T47D (cell line): Measurements from ENCODE around the gene CEP112.

Source experiments
- DNase-seq, 2 experiments: peaks; one replicate each; pipeline versions ENCODE4 v3.0.0 to v3.0.0-alpha.2; 2011 to 2012; ENCODE audit warnings: low read depth in 1 of 2, low spot score in 1 of 2
- JUND ChIP-seq: IDR thresholded peaks from 2 replicates; pipeline ENCODE4 v1.6.1; 2012; ENCODE audit warnings: low read depth
- in situ Hi-C: cut with HindIII; loops from 2 replicates; pipeline ENCODE4 v1.10.0; 2016; ENCODE audit warnings: low sequenced_read_pairs, low pct_unique_long_range_greater_than_20kb

The CEP112 gene

DNA sequence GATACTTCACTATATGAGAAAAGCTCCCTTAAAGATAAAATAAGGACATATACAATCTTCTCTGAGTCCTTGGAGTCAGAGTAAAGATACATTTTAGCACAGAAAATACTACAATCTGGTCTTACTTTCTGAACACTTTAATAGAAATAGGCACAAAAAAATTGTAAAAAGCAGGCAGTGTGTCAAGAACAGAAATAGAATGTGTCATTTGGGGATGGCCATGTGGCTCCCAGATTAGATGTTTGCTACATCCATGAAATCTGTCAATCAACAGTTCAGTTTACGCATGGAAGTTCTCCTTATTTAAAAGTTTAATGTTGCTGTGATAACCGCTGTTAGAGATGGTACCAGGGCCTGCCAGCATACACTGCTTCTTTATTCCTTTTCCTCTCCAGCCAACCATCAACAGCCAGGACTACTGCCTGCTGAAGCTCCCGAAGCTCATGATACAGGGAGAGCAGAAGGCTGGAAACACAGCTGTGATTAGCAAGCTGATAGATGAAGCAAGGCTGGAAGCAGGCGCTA, 278.5 kb downstream of the CEP112 start:
- in situ Hi-C loops: no loop called here
- DNase-seq: no peak
- TF ChIP-seq JUND: no peak

DNA sequence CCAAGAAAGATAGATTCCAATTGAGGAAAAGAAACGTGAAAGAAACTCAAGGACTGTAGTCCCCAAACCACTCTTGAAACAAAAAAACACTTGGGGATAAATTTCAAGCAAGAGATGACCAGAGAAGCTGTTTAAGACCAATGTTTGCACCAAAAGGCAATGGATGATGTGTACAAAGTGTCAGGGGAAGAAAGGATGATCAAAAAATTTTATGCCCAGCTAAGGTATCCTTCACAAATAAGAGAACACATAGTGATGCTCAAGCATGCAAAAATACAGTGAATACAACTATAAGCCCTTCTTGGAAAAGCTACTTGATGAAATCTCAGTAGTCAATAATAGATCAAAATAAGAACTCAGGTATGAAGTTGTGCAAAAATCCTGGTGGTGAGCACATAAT, 281.1 kb downstream of the CEP112 start:
- no peak for TF ChIP-seq JUND
- in situ Hi-C loops: no loop called here
- DNase-seq: no peak

DNA sequence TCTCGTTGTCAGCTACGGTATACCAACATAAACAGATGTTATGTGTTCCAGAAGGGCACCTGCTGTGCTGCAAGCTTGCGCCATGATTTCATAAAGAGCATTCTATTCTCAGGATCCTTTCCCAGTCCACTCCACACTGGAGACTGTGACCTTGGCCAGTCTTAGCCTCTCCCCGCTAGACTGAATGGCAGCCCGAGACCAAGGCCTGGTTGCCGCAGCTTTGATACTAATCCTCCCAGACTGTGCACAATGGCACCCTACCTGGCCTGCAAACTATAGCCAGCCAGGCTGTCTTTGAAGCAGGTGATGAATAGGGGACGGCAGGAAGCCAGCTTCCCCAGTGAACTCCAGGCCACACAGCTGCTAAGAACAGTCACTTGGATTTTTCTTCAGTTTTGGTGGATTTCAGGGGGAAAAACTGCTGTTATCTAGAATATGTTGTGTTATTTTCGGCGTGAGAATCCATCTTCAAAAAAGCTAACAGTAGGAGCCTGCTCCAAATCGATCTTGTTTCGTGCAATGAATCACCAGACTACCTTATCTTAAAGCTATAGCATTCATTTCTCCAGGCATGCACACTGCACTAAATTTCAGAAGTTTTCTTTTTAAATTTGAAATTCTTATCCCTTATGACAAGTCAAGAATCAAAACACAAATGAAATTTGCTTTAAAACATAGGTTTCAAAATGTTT, 289.0 kb downstream of the CEP112 start:
- in situ Hi-C loops: no loop called here
- DNase-seq: no peak
- TF ChIP-seq JUND: no peak

DNA sequence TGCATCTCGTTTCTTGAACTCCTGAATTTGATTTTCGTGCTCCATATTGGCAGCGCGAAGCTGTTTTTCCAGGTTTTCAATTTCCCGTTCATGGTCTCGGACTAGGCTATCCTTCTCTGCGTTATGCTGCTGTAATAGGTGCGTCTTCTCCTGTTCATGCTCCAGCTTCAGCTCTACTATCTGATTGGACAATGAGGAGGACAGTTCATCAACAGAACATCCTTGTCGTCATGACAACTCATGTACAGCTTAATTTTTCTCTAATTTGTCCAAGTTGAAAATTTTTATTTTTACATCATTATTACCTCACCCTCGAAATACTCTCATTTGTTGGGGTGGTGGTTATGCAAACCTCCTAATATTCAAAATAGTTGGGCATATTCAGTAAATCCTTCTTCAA, 289.8 kb downstream of the CEP112 start:
- no peak for DNase-seq
- in situ Hi-C loops: no loop called here
- TF ChIP-seq JUND: no peak

DNA sequence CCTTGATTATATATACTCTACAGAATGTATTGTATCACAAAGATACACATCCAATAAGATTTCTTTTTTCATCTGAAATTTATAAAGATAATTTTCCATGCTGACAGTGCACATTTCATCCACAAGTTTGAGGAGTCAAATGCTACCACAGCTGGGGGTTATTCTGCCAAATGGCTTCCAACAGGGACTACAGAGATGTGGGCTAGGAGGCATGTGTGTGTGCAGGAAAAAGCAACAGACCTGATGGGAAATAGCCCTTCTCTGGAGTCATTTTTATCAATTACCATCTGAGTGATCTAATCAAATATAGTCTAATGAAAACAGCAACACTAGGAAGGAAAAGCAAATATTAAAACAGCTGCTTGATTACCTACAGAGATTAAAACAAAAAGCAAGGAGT, 290.5 kb downstream of the CEP112 start:
- in situ Hi-C loops: no loop called here
- TF ChIP-seq JUND: no peak
- DNase-seq: no peak

DNA sequence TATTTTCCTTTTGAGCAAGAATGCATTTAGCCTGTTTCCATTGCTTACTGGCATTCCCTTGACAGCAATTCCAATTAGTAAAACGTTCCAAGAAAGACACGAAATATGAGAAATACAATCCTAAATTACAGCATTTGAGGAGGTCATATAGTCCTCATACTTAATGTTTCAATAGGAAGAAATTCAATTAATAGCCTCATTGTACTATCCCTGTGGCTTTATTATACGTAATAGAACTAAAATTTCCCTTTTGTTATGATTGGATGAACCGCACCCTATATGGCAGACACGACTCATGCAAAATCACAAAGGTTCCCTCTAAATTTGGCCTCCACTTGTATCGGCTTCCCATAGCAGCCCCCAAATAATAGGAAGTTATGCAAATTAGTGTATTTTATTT, 291.7 kb downstream of the CEP112 start:
- no peak for TF ChIP-seq JUND
- no peak for DNase-seq
- in situ Hi-C loops: no loop called here

DNA sequence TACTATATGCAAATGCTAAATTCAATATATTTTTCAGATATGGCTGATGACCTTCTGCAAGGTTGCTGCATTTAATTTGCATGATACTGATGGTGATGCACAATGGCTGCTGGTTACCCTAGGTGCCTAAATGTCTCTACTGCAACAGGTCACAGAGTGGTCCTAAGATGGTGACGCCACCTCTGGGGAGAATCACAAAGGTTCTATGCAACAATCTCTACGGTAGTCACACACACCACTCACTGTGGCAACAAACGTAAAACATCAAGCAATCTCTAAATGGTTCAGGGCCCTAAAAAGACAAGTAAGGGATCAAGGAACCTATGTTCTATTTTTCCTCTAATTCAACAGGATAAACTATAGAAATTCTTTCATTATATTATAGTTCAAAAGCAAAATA, 293.3 kb downstream of the CEP112 start:
- no peak for DNase-seq

DNA sequence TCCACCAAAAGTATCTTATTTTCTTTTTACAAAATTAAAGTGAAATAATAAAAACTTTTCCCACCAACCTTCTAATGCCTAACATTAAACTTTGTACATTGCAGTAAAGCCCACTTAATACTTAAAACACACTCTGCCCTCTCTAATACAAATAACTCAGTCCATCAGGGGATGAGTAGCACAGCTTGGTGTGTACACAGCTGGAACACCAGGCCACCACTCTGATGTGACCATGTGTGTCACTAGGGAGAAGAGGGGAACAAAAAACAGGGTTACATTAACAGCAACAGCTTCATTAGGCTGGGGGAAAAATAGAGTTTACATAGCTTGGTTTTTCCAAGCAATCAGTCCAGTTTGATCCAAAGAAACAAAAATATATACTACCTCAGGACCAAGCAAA, 295.0 kb downstream of the CEP112 start:
- TF ChIP-seq JUND: no peak
- in situ Hi-C loops: no loop called here
- DNase-seq: no peak

More for the DNA sequence above, 293.3 kb downstream of the CEP112 start:
- no peak for TF ChIP-seq JUND
- in situ Hi-C loops: no loop called here

DNA sequence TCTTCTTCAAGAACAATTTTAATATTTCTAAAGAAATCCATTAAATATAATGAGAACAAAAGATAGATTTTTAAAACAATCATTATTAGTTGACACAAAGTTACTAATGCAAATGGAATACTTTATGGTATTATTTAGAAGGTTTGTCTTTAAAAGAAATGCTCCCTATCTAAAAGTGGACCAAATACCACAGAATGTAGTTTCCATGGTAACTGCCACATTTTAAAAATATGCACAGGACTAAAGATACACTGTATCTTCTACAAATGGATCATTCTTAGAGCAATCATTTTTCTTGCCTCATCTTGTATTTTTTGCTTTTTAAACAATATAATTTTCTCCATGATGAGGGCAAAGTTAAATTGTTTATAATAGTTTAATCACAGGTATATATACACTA, 296.0 kb downstream of the CEP112 start:
- DNase-seq: no peak
- in situ Hi-C loops: no loop called here
- TF ChIP-seq JUND: no peak

DNA sequence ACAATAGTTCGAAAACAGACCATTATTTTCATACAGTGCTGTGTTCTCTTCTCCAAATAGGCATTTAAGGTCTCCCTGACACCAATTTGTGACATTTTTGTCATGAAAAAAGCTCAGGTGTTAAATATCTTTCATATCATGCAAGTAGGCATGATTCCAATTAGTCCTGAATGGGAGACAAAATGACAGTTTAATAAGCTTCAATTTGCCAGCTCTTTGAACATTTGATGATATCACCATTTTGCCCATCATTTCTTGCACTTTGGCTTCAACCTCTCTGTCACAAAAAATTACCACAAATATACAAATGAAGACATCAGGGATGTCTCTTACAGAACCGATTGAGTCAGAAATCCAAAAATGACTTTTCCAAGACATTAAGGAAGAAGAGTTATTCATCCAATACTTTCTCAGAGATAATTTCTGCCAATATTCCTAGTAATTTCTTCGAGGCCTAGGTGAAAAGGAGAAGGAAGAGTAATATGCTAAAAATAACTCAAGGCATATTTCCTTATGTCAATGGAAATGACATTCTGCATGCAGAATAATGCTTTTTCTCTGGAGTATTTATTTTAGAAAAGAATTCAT, 298.1 kb downstream of the CEP112 start:
- no peak for DNase-seq
- in situ Hi-C loops: no loop called here
- no peak for TF ChIP-seq JUND

DNA sequence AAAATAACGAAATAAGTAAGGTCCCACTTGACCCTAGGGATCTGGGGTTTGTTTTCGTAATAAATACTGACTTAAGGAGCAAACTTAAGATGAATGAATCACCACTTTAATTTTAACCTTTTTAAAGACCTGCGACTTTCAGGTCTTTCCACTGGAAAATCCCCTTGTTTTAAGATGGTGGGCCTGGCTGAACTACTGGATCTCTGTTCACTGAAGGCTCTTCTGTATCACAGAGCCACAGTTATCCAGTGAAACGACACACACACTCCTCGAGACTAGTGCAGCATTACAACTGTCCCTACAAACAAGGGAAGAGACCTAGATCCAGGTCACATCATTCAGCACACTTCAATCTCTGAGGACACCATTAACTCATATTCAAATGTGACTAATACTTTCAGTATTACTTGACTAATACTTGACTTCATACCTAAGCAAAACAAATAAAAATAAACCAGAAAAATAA, 299.0 kb downstream of the CEP112 start:
- in situ Hi-C loops: no loop called here
- no peak for DNase-seq
- no peak for TF ChIP-seq JUND

DNA sequence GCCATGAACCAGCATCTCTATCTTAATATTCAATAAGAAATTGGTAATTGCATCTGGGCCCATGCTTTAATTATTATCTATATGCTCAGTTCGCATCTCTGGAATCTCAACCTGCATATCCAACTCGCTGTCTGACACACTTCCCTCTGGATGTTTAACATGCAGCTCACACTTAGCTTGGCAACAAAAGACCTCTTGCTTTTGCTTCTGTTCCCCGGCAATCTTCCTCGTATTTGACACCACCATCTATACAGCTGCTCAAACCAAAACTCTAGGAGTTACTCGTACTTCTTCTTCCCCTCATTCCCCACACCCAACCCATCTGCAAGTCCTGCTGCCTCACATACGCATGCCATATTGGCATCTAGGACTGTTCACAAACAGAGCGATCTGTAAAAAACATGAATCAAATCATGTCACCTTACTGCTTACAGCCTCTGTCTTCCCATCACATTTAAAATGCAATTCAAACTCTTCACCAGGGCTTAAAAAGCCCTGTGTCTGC, 300.6 kb downstream of the CEP112 start:
- in situ Hi-C loops: no loop called here
- no peak for TF ChIP-seq JUND

DNA sequence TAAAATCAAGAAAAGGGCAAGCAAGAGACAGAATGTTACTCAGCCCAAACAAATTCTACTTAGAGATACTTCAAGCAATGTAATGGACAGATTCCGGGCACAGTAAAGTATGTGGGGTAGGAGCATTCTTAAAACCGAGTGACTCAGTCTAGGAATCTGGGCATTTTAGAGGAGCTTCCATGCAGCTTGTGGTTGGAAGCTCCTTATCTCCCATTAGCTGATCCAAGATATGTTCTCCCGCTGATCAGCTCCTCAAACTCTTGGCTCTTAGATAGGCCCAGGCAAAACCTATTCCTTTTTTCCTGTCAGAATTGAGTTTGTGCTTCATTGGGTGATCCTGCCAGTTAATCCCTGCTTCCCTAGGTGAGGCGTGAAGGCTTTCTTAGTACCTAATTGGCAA, 303.3 kb downstream of the CEP112 start:
- TF ChIP-seq JUND: no peak
- in situ Hi-C loops: no loop called here
- no peak for DNase-seq

More for the DNA sequence above, 300.6 kb downstream of the CEP112 start:
- DNase-seq: no peak
